SH-SY5Y (cell line): Measurements from ENCODE around the gene MCAT.

ENCODE experiments used
- GATA2 ChIP-seq: IDR thresholded peaks from 2 replicates; pipeline ENCODE4 v1.6.1; 2011; ENCODE audit warnings: mild to moderate bottlenecking, low read depth, low read length
- GATA3 ChIP-seq: IDR thresholded peaks from 2 replicates; pipeline ENCODE4 v1.6.1; 2011; ENCODE audit warnings: low read depth, mild to moderate bottlenecking, low read length, moderate library complexity

DNA sequence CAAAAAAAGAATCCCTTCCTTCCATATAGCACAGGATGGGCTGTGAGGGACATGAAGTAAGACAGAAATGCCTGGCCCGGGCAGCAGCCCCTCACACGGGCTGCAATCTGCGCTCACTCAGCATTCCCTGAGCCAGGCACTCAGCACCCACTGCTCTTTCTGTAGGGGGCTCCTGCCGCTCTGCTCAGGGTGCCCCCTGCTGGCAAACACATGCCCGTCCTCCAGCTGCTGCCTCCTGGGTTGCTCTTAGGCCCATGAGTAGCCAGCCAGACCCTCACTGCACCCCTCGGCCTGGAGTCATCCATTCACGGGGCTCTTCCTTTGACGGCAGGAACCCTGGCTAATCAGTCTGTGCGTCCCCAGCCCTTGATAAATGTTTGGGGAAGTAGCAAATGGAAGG is 6.9 kb downstream of the MCAT start:
- TF ChIP-seq GATA2 = no peak
- TF ChIP-seq GATA3 = no peak
